MCF 10A (cell line): ENCODE data around the gene ITGB5. TPM values are rescaled to one million over a fixed set of nuclear protein-coding genes. Genes with fewer than 3 reads are reported as not detected.
"Not testable (repeated sequence)": the region's sequence is repeated elsewhere in the genome, so short reads cannot be mapped to it uniquely, and the experiment has no call there.

ENCODE experiments used
- BruUV-seq: library from RNA; stranded (reverse); fragments of 400-500 nt; replicated peaks from 2 replicates; lab custom pipeline; 2021; lab: Mats Ljungman, UMichigan
- CTCF ChIA-PET: fragments of 300-600 bp; sonication (Branson Sonifier 250); formaldehyde crosslinking; extraction: SDS; loops from one replicate; lab custom pipeline; 2021; ENCODE audit warnings: antibody characterized with exemption, inconsistent platforms; lab: Yijun Ruan, JAX
- POLR2A ChIA-PET: fragments of 300-600, 350-650 bp; sonication (Branson Sonifier 250); formaldehyde crosslinking; extraction: SDS; loops from one replicate; lab custom pipeline; 2020; ENCODE audit warnings: antibody characterized with exemption, inconsistent platforms; lab: Yijun Ruan, JAX
- DNase-seq: peaks from one replicate; pipeline ENCODE4 v3.0.0-alpha.2; 2018; ENCODE audit not compliant: unreplicated experiment
- H3K27ac Mint-ChIP-seq: one replicate; pipeline ENCODE4 v1.8.0; 2022; ENCODE audit warnings: mild to moderate bottlenecking, low read depth, mixed read lengths; ENCODE audit not compliant: unreplicated experiment
- H3K27me3 Mint-ChIP-seq: one replicate; pipeline ENCODE4 v1.8.0; 2022; ENCODE audit warnings: mixed read lengths; ENCODE audit not compliant: insufficient read depth, unreplicated experiment
- H3K36me3 Mint-ChIP-seq: one replicate; pipeline ENCODE4 v1.8.0; 2022; ENCODE audit warnings: mild to moderate bottlenecking, moderate library complexity, mixed read lengths; ENCODE audit not compliant: insufficient read depth, unreplicated experiment
- H3K4me1 Mint-ChIP-seq: one replicate; pipeline ENCODE4 v1.8.0; 2022; ENCODE audit warnings: mixed read lengths; ENCODE audit not compliant: insufficient read depth, unreplicated experiment
- H3K4me3 Mint-ChIP-seq: one replicate; pipeline ENCODE4 v1.8.0; 2022; ENCODE audit warnings: mild to moderate bottlenecking, moderate library complexity, mixed read lengths; ENCODE audit not compliant: unreplicated experiment
- H3K9me3 Mint-ChIP-seq: one replicate; pipeline ENCODE4 v1.8.0; 2022; ENCODE audit warnings: mixed read lengths; ENCODE audit not compliant: unreplicated experiment
- intact Hi-C: fragments of 100-400 bp; cut with micrococcal nuclease; formaldehyde crosslinking; loops from 2 replicates; pipeline ENCODE4 v1.14.1; 2022
- total RNA-seq: library from RNA; stranded (reverse); gene quantifications from 2 replicates; pipeline ENCODE4 v1.2.3, GENCODE V29; 2022
- TF ChIP-seq, protein P1 (sequence below): fragments of 200-600 bp; IDR thresholded peaks from one replicate; pipeline ENCODE4 v1.8.0; 2022; ENCODE audit warnings: antibody characterized with exemption, mild to moderate bottlenecking; ENCODE audit not compliant: unreplicated experiment

The ITGB5 gene
- total RNA-seq, 1 experiment from 2014 or later = 101 TPM

DNA sequence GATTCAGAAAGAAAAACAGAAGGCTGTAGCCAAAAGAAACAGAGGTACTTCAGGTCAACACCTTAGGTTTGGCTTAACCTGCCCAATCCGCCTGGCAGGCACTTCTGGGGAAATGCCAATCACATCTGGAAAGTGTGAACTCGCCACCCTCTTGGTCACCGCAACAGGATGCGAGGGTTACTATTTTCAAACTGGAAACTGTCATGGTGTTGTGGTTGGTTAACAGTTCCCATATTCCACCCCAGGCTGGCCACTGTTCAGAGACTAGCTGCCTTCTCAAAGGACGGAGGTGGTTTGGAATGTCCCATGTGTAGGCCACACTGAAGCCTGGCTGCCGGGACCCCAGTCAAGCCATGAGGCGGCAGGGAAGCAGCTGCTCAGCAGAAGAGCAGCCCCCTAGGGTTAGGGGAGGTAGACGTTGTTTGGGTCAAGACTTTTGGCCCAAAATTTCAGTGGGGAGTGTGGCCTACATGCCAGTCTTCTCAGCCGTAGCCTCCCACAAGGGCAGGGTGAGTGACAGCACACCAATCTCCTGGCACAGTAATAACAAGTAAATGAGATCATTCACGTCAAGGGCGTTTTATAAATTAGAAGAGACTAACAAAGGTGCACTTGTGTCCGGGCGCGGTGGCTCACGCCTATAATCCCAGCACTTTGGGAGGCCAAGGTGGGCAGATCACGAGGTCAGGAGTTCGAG, 102.3 kb downstream of the ITGB5 start:
- Mint-ChIP-seq H3K36me3 (no peaks in the 10 kb centered on the region), H3K27me3 (no peaks in the 10 kb centered on the region), H3K9me3 (no peaks in the 10 kb centered on the region), H3K27ac (no peak overlapping the region), H3K4me3 (no peak overlapping the region), H3K4me1 (peaks cover 10% of the 10 kb centered on the region)
- BruUV-seq = no TSS peak
- intact Hi-C loops = no loop called here
- no peak for DNase-seq
- ChIA-PET CTCF (interaction anchor here (0.6 to 7.2 kb wide), 10 partner anchors 13 to 226 kb away, joined by 3 to 259 read pairs (median 6); partner anchors contain the start of gene ITGB5), POLR2A (interaction anchor here (1.3 kb wide), 1 partner anchor 102 kb away, joined by 5 read pairs; the partner anchor contains the start of gene ITGB5)
- TF ChIP-seq, protein P1, sequence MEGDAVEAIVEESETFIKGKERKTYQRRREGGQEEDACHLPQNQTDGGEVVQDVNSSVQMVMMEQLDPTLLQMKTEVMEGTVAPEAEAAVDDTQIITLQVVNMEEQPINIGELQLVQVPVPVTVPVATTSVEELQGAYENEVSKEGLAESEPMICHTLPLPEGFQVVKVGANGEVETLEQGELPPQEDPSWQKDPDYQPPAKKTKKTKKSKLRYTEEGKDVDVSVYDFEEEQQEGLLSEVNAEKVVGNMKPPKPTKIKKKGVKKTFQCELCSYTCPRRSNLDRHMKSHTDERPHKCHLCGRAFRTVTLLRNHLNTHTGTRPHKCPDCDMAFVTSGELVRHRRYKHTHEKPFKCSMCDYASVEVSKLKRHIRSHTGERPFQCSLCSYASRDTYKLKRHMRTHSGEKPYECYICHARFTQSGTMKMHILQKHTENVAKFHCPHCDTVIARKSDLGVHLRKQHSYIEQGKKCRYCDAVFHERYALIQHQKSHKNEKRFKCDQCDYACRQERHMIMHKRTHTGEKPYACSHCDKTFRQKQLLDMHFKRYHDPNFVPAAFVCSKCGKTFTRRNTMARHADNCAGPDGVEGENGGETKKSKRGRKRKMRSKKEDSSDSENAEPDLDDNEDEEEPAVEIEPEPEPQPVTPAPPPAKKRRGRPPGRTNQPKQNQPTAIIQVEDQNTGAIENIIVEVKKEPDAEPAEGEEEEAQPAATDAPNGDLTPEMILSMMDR = no peak

DNA sequence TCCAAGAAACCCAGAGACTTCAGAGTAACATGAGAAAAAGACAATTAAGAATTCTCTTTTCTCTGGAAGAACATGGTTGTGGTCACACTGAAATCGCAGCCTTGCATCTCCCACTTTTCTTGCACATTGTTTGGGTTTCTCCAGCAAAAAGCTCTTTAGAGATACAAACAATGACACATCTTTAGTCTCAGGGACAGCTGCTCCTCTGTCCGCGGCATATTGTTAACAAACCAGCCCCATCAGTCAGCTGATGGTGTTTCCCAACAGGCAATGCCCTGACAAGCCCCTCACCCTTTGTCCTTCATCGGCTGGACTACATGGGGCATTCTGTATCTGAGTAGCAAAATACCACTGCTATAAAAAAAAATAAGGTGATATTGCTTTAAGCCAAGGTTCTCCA, 103.5 kb downstream of the ITGB5 start:
- TF ChIP-seq, protein P1 = no peak
- DNase-seq = no peak
- intact Hi-C loops = no loop called here
- no peak overlapping the region for H3K4me3 Mint-ChIP-seq
- ChIA-PET POLR2A (interaction anchor here (0.7 to 1.3 kb wide), 2 partner anchors 38 to 104 kb away, joined by 3 to 5 read pairs; partner anchors contain the start of gene ITGB5), CTCF (interaction anchor here (0.8 to 7.2 kb wide), 4 partner anchors 12 to 121 kb away, joined by 3 to 259 read pairs (median 32); partner anchors contain the start of gene ITGB5)
- peaks cover 10% of the 10 kb centered on the region for H3K4me1 Mint-ChIP-seq
- no peaks in the 10 kb centered on the region for H3K36me3 Mint-ChIP-seq
- no TSS peak for BruUV-seq
- H3K9me3 Mint-ChIP-seq = no peaks in the 10 kb centered on the region
- no peak overlapping the region for H3K27ac Mint-ChIP-seq
- H3K27me3 Mint-ChIP-seq = no peaks in the 10 kb centered on the region

GRCh38 chr3:124782377-124782712, 104.8 kb downstream of the ITGB5 start:
- H3K4me3 Mint-ChIP-seq, H3K27ac Mint-ChIP-seq, H3K9me3 Mint-ChIP-seq, H3K36me3 Mint-ChIP-seq, intact Hi-C loops, DNase-seq, H3K27me3 Mint-ChIP-seq, POLR2A ChIA-PET, BruUV-seq: not testable (repeated sequence)
- H3K4me1 Mint-ChIP-seq = peaks cover 10% of the 10 kb centered on the region
- CTCF ChIA-PET = interaction anchor here (2.2 to 7.2 kb wide), 2 partner anchors 21 to 122 kb away, joined by 10 to 259 read pairs; no protein-coding TSS in a partner anchor

GRCh38 chr3:124781476-124782376, 105.4 kb downstream of the ITGB5 start:
- DNase-seq = no peak
- TF ChIP-seq, protein P1 = no peak
- Mint-ChIP-seq H3K27ac (no peak overlapping the region), H3K36me3 (peaks cover 4% of the 10 kb centered on the region), H3K27me3 (no peaks in the 10 kb centered on the region), H3K4me1 (peaks cover 5% of the 10 kb centered on the region), H3K4me3 (no peak overlapping the region), H3K9me3 (no peaks in the 10 kb centered on the region)
- BruUV-seq = no TSS peak
- ChIA-PET CTCF (interaction anchor here (0.8 to 7.2 kb wide), 6 partner anchors 20 to 123 kb away, joined by 3 to 259 read pairs (median 12); no protein-coding TSS in a partner anchor), POLR2A (interaction anchor here (1.3 kb wide), 1 partner anchor 12 kb away, joined by 4 read pairs; no protein-coding TSS in a partner anchor)
- intact Hi-C loops = no loop called here
